ENCODE data around the gene FOXA3.

DNA sequence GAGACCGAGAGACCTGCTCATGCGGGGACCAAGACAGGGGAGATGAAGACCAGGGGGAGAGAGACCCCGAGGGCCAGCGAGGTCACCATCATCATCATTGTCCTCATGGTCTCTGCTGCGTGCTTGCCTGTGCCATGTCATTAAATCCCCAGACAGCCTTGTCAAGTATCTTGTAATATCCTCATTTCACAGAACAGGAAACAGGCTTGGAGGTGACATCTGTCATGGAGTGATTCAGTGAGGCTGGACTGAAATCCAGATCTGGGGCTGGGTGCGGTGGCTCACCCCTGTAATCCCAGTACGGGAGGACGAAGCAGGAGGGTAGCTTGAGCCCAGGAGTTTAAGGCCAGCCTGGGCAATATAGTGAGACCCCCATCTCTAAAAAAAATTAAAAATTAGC lies 56.3 kb downstream of the FOXA3 start:
- TF ChIP-seq POLR2AphosphoS5 (IDR thresholded peaks at IDR 0.05; ENCODE audit: low read depth) = no peak
- TF ChIP-seq, protein P1, sequence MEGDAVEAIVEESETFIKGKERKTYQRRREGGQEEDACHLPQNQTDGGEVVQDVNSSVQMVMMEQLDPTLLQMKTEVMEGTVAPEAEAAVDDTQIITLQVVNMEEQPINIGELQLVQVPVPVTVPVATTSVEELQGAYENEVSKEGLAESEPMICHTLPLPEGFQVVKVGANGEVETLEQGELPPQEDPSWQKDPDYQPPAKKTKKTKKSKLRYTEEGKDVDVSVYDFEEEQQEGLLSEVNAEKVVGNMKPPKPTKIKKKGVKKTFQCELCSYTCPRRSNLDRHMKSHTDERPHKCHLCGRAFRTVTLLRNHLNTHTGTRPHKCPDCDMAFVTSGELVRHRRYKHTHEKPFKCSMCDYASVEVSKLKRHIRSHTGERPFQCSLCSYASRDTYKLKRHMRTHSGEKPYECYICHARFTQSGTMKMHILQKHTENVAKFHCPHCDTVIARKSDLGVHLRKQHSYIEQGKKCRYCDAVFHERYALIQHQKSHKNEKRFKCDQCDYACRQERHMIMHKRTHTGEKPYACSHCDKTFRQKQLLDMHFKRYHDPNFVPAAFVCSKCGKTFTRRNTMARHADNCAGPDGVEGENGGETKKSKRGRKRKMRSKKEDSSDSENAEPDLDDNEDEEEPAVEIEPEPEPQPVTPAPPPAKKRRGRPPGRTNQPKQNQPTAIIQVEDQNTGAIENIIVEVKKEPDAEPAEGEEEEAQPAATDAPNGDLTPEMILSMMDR (conservative IDR thresholded peaks at IDR 0.05; ENCODE audit: low read depth in 2 of 2) = no peak
- TF ChIP-seq EZH2 (IDR thresholded peaks at IDR 0.05; ENCODE audit: low read depth, unreplicated experiment) = no peak
